KBM-7 (cell line): ENCODE measurements around the gene ALG3.

ENCODE experiments used
- DNase-seq: peaks from one replicate; pipeline ENCODE4 v3.0.0-alpha.2; 2015
- in situ Hi-C: fragments of 300-500 bp; cut with MboI; formaldehyde crosslinking; loops from 2 replicates; pipeline ENCODE4 v1.14.3; 2020; ENCODE audit warnings: low sequenced_read_pairs, low pct_unique_long_range_greater_than_20kb, mixed read lengths

The ALG3 gene

GRCh38 chr3:184222521-184222920 lies 26.2 kb downstream of the ALG3 start:
- no peak for DNase-seq
- in situ Hi-C loops: no loop called here

- in situ Hi-C loops: no loop called here
- DNase-seq: no peak
Measured at GRCh38 chr3:184218814-184219213, 29.9 kb downstream of the ALG3 start.

- no peak for DNase-seq
- in situ Hi-C loops: no loop called here
Measured at GRCh38 chr3:184211718-184212117, 37.0 kb downstream of the ALG3 start.

- in situ Hi-C loops: no loop called here
- DNase-seq: no peak
Measured at GRCh38 chr3:184211297-184211696, 37.5 kb downstream of the ALG3 start.

- DNase-seq: no peak
- in situ Hi-C loops: no loop called here
Measured at GRCh38 chr3:184209146-184209923, 39.4 kb downstream of the ALG3 start.

GRCh38 chr3:184203526-184203925 lies 45.2 kb downstream of the ALG3 start:
- no peak for DNase-seq
- in situ Hi-C loops: no loop called here

GRCh38 chr3:184200825-184201224 lies 47.9 kb downstream of the ALG3 start:
- no peak for DNase-seq
- in situ Hi-C loops: no loop called here

- in situ Hi-C loops: no loop called here
- no peak for DNase-seq
Measured at GRCh38 chr3:184198509-184198908, 50.3 kb downstream of the ALG3 start.

- in situ Hi-C loops: no loop called here
- DNase-seq: no peak
Measured at GRCh38 chr3:184196536-184196935, 52.2 kb downstream of the ALG3 start.

GRCh38 chr3:184193991-184194539 lies 54.7 kb downstream of the ALG3 start:
- no peak for DNase-seq
- in situ Hi-C loops: no loop called here

GRCh38 chr3:184192889-184193288 lies 55.9 kb downstream of the ALG3 start:
- in situ Hi-C loops: no loop called here
- no peak for DNase-seq
